Testis (tissue), 3 donors: Measurements from ENCODE around the gene HOXA6. TPM values are rescaled to one million over a fixed set of nuclear protein-coding genes. Genes with fewer than 3 reads are reported as not detected.

ENCODE experiments used
- DNase-seq: peaks from one replicate; pipeline ENCODE4 v3.0.0-alpha.2; 2019
- H3K27ac ChIP-seq, 2 donors: fragments of 200-600 bp; sonication (generic); one replicate each; pipeline ENCODE4 v1.5.1; 2019
- H3K27me3 ChIP-seq: fragments of 200-600 bp; sonication (generic); one replicate; pipeline ENCODE4 v1.5.1; 2019
- H3K36me3 ChIP-seq: fragments of 200-600 bp; sonication (generic); one replicate; pipeline ENCODE4 v1.5.1; 2017; ENCODE audit warnings: low read depth; ENCODE audit errors: missing control alignments
- H3K4me1 ChIP-seq: fragments of 200-600 bp; sonication (generic); one replicate; pipeline ENCODE4 v1.5.1; 2019
- H3K4me3 ChIP-seq, 2 donors: fragments of 200-600 bp; sonication (generic); one replicate each; pipeline ENCODE4 v1.5.1; 2017 to 2019
- H3K9me3 ChIP-seq: fragments of 200-600 bp; sonication (generic); one replicate; pipeline ENCODE4 v1.5.1; 2017
- CTCF ChIP-seq, 3 experiments: fragments of 450-650 bp in 2 of 3; fragments of 200-600 bp in 1 of 3; sonication (generic) in 1 of 3; IDR thresholded peaks; one replicate each; pipeline ENCODE4 v1.5.1; 2016 to 2019; ENCODE audit warnings: antibody characterized with exemption in 3 of 3, mild to moderate bottlenecking in 2 of 3, moderate library complexity in 1 of 3
- POLR2A ChIP-seq: fragments of 450-650 bp; IDR thresholded peaks from one replicate; pipeline ENCODE4 v1.6.1; 2017; ENCODE audit warnings: antibody characterized with exemption, mild to moderate bottlenecking, moderate library complexity
- WGBS, 2 donors: methylation state at CpG; one replicate each; pipeline ENCODE4 v1.1.5; 2018; 5-methylcytosine and 5-hydroxymethylcytosine counted together
- intact Hi-C: fragments of 100-400 bp; cut with DNase I; formaldehyde crosslinking; loops from one replicate; pipeline ENCODE4 v1.15.1; 2023; ENCODE audit warnings: low total_unique reads
- polyA plus RNA-seq: library from polyadenylated mRNA; stranded (reverse); fragments of 350-450 nt; fragmentation: Illumina TruSeq; extraction: RNeasy Lipid Tissue Mini Kit (QIAGEN cat#74804); gene quantifications from one replicate; pipeline ENCODE4 v1.2.3, GENCODE V29; 2014; ENCODE audit warnings: low read depth, low replicate concordance; ENCODE audit not compliant: insufficient read depth
- total RNA-seq, 2 donors: library from RNA; depleted of rRNA; stranded (reverse); fragments of >200 nt; gene quantifications; one replicate each; pipeline ENCODE4 v1.2.3, GENCODE V29; 2016

Gene HOXA6
- total and polyA plus RNA-seq, 3 donors from 2014 or later: 0.37 TPM; not detected in 2

- intact Hi-C loops: no loop called here
- Histone ChIP-seq H3K27ac (no peak overlapping the region), H3K9me3 (no peaks in the 10 kb centered on the region), H3K4me3 (no peak overlapping the region), H3K27me3 (no peaks in the 10 kb centered on the region), H3K36me3 (no peaks in the 10 kb centered on the region), H3K4me1 (no peaks in the 10 kb centered on the region)
- TF ChIP-seq CTCF (IDR thresholded peaks at IDR 0.05) (no peak), POLR2A (no peak)
- 34 to 46% methylated on average over 13 of the region's 13 CpGs for WGBS, 2 donors
- no peak for DNase-seq
Measured at GRCh38 chr7:27105301-27106031, 42.1 kb downstream of the HOXA6 start.

- no peak for DNase-seq
- WGBS, 2 donors: 17 to 23% methylated on average over 13 of the region's 13 CpGs
- Histone ChIP-seq H3K4me1 (no peaks in the 10 kb centered on the region), H3K36me3 (no peaks in the 10 kb centered on the region), H3K4me3 (no peak overlapping the region), H3K27ac (no peak overlapping the region), H3K9me3 (no peaks in the 10 kb centered on the region), H3K27me3 (no peaks in the 10 kb centered on the region)
- TF ChIP-seq CTCF (IDR thresholded peaks at IDR 0.05): no peak
- no peak for TF ChIP-seq POLR2A
- intact Hi-C loops: no loop called here
Measured at GRCh38 chr7:27104341-27105058, 43.1 kb downstream of the HOXA6 start.

- Histone ChIP-seq H3K9me3 (no peaks in the 10 kb centered on the region), H3K4me1 (no peaks in the 10 kb centered on the region), H3K27ac (no peak overlapping the region), H3K36me3 (no peaks in the 10 kb centered on the region), H3K4me3 (no peak overlapping the region), H3K27me3 (no peaks in the 10 kb centered on the region)
- WGBS, 2 donors: 10 to 13% methylated on average over 32 to 35 of the region's 35 CpGs
- intact Hi-C loops: no loop called here
- TF ChIP-seq CTCF (IDR thresholded peaks at IDR 0.05) (no peak), POLR2A (no peak)
- DNase-seq: no peak
Measured at GRCh38 chr7:27103489-27104226, 43.9 kb downstream of the HOXA6 start.

GRCh38 chr7:27102581-27103442 is 44.8 kb downstream of the HOXA6 start, which contains the start of gene HOXA2:
TSS of gene HOXA2 (minus strand) at chr7:27102683. CDS start at chr7:27102500, 183 bp downstream.
- Histone ChIP-seq H3K4me3 (no peak within 1 kb of the TSS), H3K9me3 (no peaks in the 10 kb centered on the region), H3K27me3 (no peaks in the 10 kb centered on the region), H3K27ac (no peak within 1 kb of the TSS), H3K36me3 (no peaks in the 10 kb centered on the region), H3K4me1 (no peaks in the 10 kb centered on the region)
- 5 to 9% methylated on average over 29 of the region's 29 CpGs for WGBS, 2 donors
- TF ChIP-seq CTCF (IDR thresholded peaks at IDR 0.05) (no peak), POLR2A (no peak)
- DNase-seq: no peak
- intact Hi-C loops: no loop called here
